NOMO-1 treated with dmso at 0.1 percent for 144 hours (cell line): ENCODE measurements around the gene C2orf92.

Experiments
- DNase-seq: peaks from one replicate; lab custom pipeline; 2025; ENCODE audit not compliant: unreplicated experiment; lab: John Stamatoyannopoulos, UW

C2orf92 gene

GRCh38 chr2:97727296-97727695, 57.8 kb downstream of the C2orf92 start:
- no peak for DNase-seq

- DNase-seq = no peak
Measured at GRCh38 chr2:97728091-97728731, 58.7 kb downstream of the C2orf92 start.

- no peak for DNase-seq
Measured at GRCh38 chr2:97730245-97730644, 60.7 kb downstream of the C2orf92 start.

GRCh38 chr2:97731274-97732020, 61.9 kb downstream of the C2orf92 start:
- DNase-seq = no peak

- DNase-seq = no peak
Measured at GRCh38 chr2:97732436-97733340, 63.2 kb downstream of the C2orf92 start.

- no peak for DNase-seq
Measured at GRCh38 chr2:97733341-97734035, 64.0 kb downstream of the C2orf92 start.

GRCh38 chr2:97734061-97735051, 64.8 kb downstream of the C2orf92 start:
- no peak for DNase-seq

GRCh38 chr2:97735161-97735561, 65.6 kb downstream of the C2orf92 start:
- DNase-seq = no peak

GRCh38 chr2:97736185-97736584, 66.7 kb downstream of the C2orf92 start:
- no peak for DNase-seq

GRCh38 chr2:97736608-97737330, 67.3 kb downstream of the C2orf92 start:
- no peak for DNase-seq

- no peak for DNase-seq
Measured at GRCh38 chr2:97737421-97738178, 68.1 kb downstream of the C2orf92 start.

GRCh38 chr2:97738179-97739019, 68.9 kb downstream of the C2orf92 start:
- DNase-seq = no peak

- DNase-seq = no peak
Measured at GRCh38 chr2:97739020-97739892, 69.7 kb downstream of the C2orf92 start.

GRCh38 chr2:97739893-97740245, 70.4 kb downstream of the C2orf92 start:
- no peak for DNase-seq

GRCh38 chr2:97740590-97741182, 71.2 kb downstream of the C2orf92 start:
- DNase-seq = peak; percentile 41

- DNase-seq = no peak
Measured at GRCh38 chr2:97741251-97741650, 71.7 kb downstream of the C2orf92 start.
